ENCODE results near the gene PCSK5. TPM values are rescaled to one million over a fixed set of nuclear protein-coding genes. Genes with fewer than 3 reads are reported as not detected.

PCSK5 gene
- polyA plus RNA-seq, 3 donors = 4.8 to 13.0 (median 7.1) TPM

GRCh38 chr9:76378367-76379073 is 488.0 kb downstream of the PCSK5 start:
- Histone ChIP-seq H3K9ac (ENCODE audit: insufficient read depth, low read length, poor library complexity, severe bottlenecking) (no peak overlapping the region), H3K4me3 (replicated peaks in 1 of 3; ENCODE audit: low read depth in 2 of 3, low read length in 3 of 3) (no peak overlapping the region), H2AFZ (ENCODE audit: insufficient read depth, low read depth, low read length, poor library complexity, severe bottlenecking) (no peak overlapping the region), H3K27ac (ENCODE audit: low read depth in 1 of 2, low read length in 2 of 2) (no peak overlapping the region), H3K27me3 (ENCODE audit: control insufficient read depth in 2 of 2, insufficient read depth in 2 of 2, low read length in 2 of 2) (no peaks in the 10 kb centered on the region), H3K4me2 (replicated peaks; ENCODE audit: extremely low read depth, low read length, poor library complexity, severe bottlenecking) (no peak overlapping the region), H3K36me3 (replicated peaks in 1 of 2; ENCODE audit: control insufficient read depth in 1 of 2, insufficient read depth in 2 of 2, low read length in 2 of 2) (peaks cover 3 to 10% of the 10 kb centered on the region in 2 donors), H3K4me1 (ENCODE audit: control insufficient read depth in 1 of 2, insufficient read depth in 2 of 2, low read length in 2 of 2) (peaks cover 18 to 21% of the 10 kb centered on the region in 2 donors), H3K79me2 (ENCODE audit: insufficient read depth, low read length) (no peaks in the 10 kb centered on the region), H4K20me1 (ENCODE audit: insufficient read depth, low read length) (no peaks in the 10 kb centered on the region), H3K9me3 (replicated peaks in 1 of 2; ENCODE audit: control insufficient read depth in 1 of 2, insufficient read depth in 1 of 2, low read length in 2 of 2) (no peaks in the 10 kb centered on the region)
- peaks cover 28% of the 10 kb centered on the region for H3K4me1 Mint-ChIP-seq
- no peak overlapping the region for H3K27ac Mint-ChIP-seq
- DNase-seq = no peak
- no peak overlapping the region for H3K4me3 Mint-ChIP-seq
- peaks cover 0 to 9% (median 2%) of the 10 kb centered on the region in 7 donors for H3K9me3 Mint-ChIP-seq
- no peak for TF ChIP-seq CTCF (IDR thresholded peaks at IDR 0.05)
- peaks cover 9 to 10% of the 10 kb centered on the region in 2 donors for H3K36me3 Mint-ChIP-seq
- WGBS (ENCODE audit: insufficient coverage) = 79% methylated on average over 3 of the region's 6 CpGs
- no peaks in the 10 kb centered on the region for H3K27me3 Mint-ChIP-seq (ENCODE audit: low read depth in 3 of 3)
- intact Hi-C loops (cut with micrococcal nuclease) = no loop called here

GRCh38 chr9:76379494-76379893 is 489.0 kb downstream of the PCSK5 start:
- Histone ChIP-seq H3K27ac (ENCODE audit: low read depth in 1 of 2, low read length in 2 of 2) (no peak overlapping the region), H3K36me3 (replicated peaks in 1 of 2; ENCODE audit: control insufficient read depth in 1 of 2, insufficient read depth in 2 of 2, low read length in 2 of 2) (peaks cover 13 to 19% of the 10 kb centered on the region in 2 donors), H3K79me2 (ENCODE audit: insufficient read depth, low read length) (no peaks in the 10 kb centered on the region), H3K4me2 (replicated peaks; ENCODE audit: extremely low read depth, low read length, poor library complexity, severe bottlenecking) (no peak overlapping the region), H3K4me3 (replicated peaks in 1 of 3; ENCODE audit: low read depth in 2 of 3, low read length in 3 of 3) (no peak overlapping the region), H2AFZ (ENCODE audit: insufficient read depth, low read depth, low read length, poor library complexity, severe bottlenecking) (no peak overlapping the region), H3K9me3 (replicated peaks in 1 of 2; ENCODE audit: control insufficient read depth in 1 of 2, insufficient read depth in 1 of 2, low read length in 2 of 2) (no peaks in the 10 kb centered on the region), H3K27me3 (ENCODE audit: control insufficient read depth in 2 of 2, insufficient read depth in 2 of 2, low read length in 2 of 2) (no peaks in the 10 kb centered on the region), H3K9ac (ENCODE audit: insufficient read depth, low read length, poor library complexity, severe bottlenecking) (no peak overlapping the region), H4K20me1 (ENCODE audit: insufficient read depth, low read length) (no peaks in the 10 kb centered on the region), H3K4me1 (ENCODE audit: control insufficient read depth in 1 of 2, insufficient read depth in 2 of 2, low read length in 2 of 2) (peaks cover 18 to 19% of the 10 kb centered on the region in 2 donors)
- DNase-seq = no peak
- H3K27me3 Mint-ChIP-seq (ENCODE audit: low read depth in 3 of 3) = no peaks in the 10 kb centered on the region
- peaks cover 15 to 18% of the 10 kb centered on the region in 2 donors for H3K36me3 Mint-ChIP-seq
- H3K4me1 Mint-ChIP-seq = peaks cover 24% of the 10 kb centered on the region
- intact Hi-C loops (cut with micrococcal nuclease) = no loop called here
- peaks cover 0 to 9% (median 2%) of the 10 kb centered on the region in 7 donors for H3K9me3 Mint-ChIP-seq
- H3K4me3 Mint-ChIP-seq = peak overlapping the region in 1 of 2 donors; percentile 3
- peak overlapping the region in 2 of 7 donors; percentile 2 to 58 for H3K27ac Mint-ChIP-seq
- no peak for TF ChIP-seq CTCF (IDR thresholded peaks at IDR 0.05)
- 88% methylated on average over 1 of the region's 2 CpGs for WGBS (ENCODE audit: insufficient coverage)
